GM18499 (cell line): ENCODE results near the gene ST8SIA1.

ENCODE experiments used
- ATAC-seq: cut with Tn5 transposase; IDR thresholded peaks from one replicate; pipeline ENCODE4 v1.9.1; 2021; ENCODE audit warnings: moderate number of reproducible peaks; ENCODE audit not compliant: insufficient read depth, unreplicated experiment

Gene ST8SIA1

DNA sequence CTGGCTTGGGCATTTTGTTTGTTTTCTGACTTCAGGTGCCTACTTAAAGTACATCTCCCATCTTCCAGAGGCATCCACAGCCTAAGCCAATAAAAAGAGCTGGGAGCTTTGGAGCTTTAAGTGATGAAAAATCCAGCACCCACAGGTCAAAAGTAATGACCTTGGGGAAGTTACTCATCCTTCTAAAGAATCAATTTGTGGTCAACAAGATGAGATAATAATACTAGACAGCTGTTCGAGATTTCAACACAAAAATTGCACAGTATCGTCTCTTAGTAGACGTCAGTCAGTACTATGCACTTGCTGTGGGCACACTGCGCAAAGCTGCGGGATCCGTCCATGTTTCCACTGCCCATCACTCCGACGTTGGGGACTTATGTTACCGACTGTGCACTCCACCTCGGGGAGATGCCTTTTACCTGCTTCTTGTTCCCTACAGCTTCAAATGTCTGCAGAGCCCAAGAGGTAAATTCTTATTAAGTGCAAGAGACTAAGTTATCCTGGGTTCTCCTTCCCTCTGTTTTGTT, 1.3 kb downstream of the ST8SIA1 start:
- no peak for ATAC-seq

- ATAC-seq: no peak
Measured at GRCh38 chr12:22332202-22332601, 2.3 kb downstream of the ST8SIA1 start.

- ATAC-seq: no peak
Measured at GRCh38 chr12:22329621-22330020, 4.9 kb downstream of the ST8SIA1 start.

DNA sequence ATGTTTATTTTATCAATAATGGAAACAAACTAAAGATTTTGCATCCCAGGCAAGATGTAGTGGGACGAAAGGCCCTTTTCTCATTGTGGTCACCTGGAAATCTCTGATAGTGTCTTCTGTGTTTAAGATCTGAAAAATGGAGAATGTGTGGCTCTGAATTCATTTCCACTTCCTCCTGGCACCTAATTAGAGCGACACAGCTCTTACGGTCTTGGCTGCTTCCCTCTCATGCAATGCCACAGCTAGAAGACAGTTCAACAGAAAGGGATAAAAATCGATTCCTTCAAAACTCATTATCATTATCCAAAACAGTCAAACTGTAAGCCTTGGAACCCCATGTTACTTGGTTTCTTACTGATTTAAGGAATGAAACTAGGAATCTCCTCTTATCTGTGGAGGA, 9.3 kb downstream of the ST8SIA1 start:
- no peak for ATAC-seq

DNA sequence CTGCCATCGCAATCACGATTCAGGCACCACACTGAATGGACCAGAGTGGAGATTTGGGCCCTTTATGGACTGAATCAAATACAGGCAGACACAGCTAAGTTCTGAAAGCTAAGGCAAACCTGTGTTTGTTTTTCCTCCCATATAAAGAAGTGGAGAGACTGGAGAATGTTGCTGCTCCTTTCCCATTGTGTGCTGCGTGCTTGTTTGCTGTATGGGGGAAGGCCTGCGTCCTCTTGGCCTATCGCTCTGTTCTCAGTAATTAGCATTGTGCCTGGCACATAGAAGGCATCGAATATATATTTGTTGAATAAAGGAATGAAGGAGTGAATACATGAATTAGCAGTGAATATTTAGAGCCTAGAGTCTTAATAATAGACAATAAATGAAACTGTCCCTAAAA, 12.4 kb downstream of the ST8SIA1 start:
- ATAC-seq: no peak

DNA sequence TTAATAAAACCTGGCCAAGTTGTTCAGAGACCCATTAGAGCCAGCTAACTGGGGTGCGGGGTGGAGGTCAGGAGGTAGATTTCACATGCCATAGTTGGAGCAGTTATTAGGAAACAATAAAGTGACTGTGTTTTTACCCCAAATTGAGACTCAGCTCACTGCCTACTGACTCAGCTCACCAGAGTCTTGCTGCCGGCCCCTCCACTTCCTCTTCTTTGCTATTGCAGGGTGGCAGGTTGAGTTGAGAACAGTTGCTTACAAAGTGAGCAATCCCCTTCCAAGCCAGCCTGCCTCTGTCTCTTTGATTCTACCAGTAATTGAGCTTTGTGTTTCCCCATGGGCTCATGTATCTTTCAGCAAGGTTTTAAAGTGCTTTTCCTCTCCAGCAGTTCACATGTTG, 12.9 kb downstream of the ST8SIA1 start:
- no peak for ATAC-seq

GRCh38 chr12:22321018-22321605, 13.4 kb downstream of the ST8SIA1 start:
- ATAC-seq: no peak

DNA sequence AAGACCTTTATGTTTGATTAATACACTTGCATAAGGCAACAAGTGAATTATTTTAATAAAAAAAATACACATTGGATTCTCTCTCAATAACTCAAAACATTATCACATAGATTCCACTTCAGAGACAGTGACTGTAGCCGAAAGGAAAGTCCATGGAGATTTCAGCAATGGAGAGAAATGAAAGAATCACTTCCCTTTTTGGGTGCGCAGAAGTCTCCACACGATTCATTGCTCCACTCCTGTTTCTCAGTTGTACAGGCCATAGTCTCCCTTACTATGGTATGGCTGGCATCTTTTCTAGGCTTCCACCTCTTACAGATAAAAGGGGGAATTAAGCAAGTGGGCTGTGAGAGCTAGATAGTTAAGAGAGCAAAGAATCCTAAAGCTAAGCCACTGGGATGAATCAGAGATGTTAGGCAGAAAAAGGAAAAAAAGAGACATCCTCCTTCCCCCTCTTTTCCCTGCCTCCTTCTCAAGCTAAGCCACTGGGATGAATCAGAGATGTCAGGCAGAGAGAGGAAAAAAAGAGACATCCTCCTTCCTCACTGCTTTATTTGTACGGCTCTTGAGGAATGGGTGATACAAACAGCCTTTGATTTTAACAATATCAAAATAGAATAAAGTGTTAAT, 16.3 kb downstream of the ST8SIA1 start:
- ATAC-seq: no peak

GRCh38 chr12:22313963-22314330, 20.6 kb downstream of the ST8SIA1 start:
- no peak for ATAC-seq

DNA sequence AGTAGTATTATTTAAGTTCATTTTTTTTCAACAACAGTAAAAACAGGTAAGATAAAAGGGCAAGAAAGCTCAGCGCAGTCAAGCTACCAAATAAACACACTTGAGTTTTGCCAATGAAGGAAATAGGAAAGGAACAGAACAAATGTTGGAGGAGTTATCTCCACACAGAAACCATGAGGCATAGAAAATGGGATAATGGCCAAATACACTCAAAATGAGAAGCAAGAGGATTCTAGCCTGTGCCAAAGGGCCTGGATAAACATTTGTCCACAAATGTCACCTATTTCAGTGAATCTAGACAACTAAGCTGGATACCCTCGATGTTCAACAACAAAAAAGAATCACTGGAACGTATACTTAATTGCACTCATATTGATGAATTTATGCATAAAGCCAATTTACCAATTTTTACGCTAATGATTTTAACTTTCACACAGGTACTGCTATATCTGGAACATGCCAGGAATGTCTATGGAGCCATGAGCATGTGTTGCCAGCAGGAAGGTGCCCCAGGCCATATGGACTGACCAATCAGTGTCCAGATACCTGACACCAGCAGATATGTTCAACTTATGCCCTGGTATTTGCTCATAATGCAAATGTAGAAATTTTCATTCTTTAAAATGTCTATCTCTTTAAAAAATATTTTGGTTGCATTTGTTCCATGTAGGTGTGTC, 21.1 kb downstream of the ST8SIA1 start:
- ATAC-seq: no peak

DNA sequence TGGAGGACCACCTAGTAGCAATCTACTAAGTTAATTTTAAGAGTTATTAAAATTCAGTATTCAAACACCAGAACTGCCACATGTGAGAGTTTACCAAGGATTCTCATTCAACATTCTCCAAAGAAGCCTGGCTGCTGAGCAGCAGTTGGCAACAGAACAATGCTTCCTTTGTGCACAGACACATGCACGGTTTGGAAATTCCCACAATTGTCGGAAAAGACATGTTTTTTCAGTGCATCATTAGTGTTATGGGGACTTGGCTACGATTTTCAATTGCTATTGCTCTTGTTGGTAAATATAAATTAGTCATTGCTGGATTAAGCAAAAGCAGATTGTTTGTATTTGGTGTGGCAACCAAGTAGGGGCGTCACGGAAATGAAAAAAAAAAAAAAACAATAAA, 22.2 kb downstream of the ST8SIA1 start:
- no peak for ATAC-seq

GRCh38 chr12:22310709-22311108, 23.8 kb downstream of the ST8SIA1 start:
- no peak for ATAC-seq

GRCh38 chr12:22310275-22310674, 24.2 kb downstream of the ST8SIA1 start:
- ATAC-seq: no peak

- no peak for ATAC-seq
Measured at GRCh38 chr12:22307811-22308210, 26.7 kb downstream of the ST8SIA1 start.

GRCh38 chr12:22306311-22306710, 28.2 kb downstream of the ST8SIA1 start:
- no peak for ATAC-seq

GRCh38 chr12:22304341-22304740, 30.2 kb downstream of the ST8SIA1 start:
- ATAC-seq: no peak

DNA sequence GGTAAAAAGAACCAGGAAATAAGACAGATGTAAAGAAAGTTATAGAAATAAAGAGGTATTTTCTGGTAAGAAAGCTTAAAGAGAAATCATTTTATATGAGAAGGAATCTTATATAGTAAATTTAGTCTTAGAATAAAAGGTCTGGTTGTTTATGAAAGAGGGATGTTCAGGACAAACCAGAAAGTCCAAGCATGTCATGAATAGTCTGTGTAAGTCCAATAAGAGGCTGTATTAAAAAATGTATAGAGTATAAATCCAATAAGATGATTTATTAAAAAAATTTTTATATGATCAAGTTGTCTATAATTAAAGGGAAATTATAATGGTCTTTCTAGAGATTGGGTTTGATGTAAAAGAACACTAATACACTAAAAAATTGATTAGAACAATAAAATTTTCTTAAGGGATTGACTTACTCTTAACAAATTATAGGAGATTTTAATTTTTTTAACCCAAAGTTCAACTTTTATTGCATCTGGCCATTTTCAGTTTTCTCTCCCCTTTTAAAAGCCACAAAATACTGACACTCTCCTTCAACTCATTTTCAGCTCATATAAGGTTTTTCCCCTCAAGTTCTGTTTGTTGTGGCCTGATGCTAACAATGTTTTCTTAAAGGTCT, 35.1 kb downstream of the ST8SIA1 start:
- no peak for ATAC-seq

- ATAC-seq: no peak
Measured at GRCh38 chr12:22289250-22289649, 45.3 kb downstream of the ST8SIA1 start.

GRCh38 chr12:22287776-22288621, 46.5 kb downstream of the ST8SIA1 start:
- no peak for ATAC-seq

DNA sequence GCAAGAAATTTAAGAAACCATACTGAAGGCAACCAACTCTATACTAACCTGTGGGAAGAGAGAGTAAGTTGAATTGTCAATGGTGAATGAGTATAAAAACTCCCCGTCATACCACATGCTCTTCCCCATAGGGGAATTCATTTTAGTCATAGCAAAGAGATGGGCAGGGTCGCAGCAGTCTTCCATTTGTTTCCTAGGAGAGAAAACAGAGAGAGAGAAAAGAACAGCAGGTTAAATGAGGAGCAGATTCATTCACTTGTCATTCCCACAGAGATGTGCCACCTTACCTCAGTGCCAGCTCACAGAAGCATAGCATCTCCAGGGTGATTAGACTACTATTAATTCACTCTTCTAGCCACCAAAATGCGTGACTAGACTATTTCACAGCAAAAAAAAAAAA, 47.4 kb downstream of the ST8SIA1 start:
- no peak for ATAC-seq
